Activated naive CD4-positive, alpha-beta T cell treated with anti-CD3 and anti-CD28 coated beads, Interleukin-2, amount 50 U/mL, for 16 hours (primary cell): ENCODE measurements around the gene B9D2.
"Not testable (repeated sequence)": the region's sequence is repeated elsewhere in the genome, so short reads cannot be mapped to it uniquely, and the experiment has no call there.

Experiments used
- DNase-seq: peaks from one replicate; pipeline ENCODE4 v3.0.0-alpha.2; 2020

The B9D2 gene

DNA sequence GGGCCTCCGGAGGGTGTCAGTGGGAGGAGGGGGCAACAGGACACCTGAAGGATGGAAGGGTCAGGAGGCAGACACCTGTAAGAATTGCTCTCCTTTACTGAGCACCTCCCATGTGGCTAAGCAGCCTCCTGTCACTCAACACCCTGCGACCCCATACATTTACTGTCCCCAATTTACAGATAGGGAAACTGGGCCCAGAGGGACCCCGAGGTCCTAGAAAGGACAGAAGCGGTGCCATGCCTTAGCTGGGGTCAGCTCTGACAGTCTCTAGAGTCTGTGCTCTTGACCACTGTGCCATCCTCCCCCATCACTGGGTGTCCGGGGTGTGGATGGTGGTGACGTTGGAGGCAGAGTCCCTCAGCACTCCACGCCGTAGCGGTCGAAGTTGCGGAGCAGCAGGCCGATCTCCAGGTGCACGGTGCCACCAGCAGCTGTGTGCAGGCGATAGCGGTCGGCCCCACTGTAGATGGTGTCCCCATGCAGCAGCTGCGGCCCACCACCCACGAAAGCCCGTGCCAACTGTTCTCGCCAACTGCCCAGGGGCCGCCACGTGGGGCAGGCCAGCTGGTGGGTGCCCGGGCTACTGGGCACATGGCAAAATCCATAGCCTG lies 9.5 kb downstream of the B9D2 start:
- no peak for DNase-seq

DNA sequence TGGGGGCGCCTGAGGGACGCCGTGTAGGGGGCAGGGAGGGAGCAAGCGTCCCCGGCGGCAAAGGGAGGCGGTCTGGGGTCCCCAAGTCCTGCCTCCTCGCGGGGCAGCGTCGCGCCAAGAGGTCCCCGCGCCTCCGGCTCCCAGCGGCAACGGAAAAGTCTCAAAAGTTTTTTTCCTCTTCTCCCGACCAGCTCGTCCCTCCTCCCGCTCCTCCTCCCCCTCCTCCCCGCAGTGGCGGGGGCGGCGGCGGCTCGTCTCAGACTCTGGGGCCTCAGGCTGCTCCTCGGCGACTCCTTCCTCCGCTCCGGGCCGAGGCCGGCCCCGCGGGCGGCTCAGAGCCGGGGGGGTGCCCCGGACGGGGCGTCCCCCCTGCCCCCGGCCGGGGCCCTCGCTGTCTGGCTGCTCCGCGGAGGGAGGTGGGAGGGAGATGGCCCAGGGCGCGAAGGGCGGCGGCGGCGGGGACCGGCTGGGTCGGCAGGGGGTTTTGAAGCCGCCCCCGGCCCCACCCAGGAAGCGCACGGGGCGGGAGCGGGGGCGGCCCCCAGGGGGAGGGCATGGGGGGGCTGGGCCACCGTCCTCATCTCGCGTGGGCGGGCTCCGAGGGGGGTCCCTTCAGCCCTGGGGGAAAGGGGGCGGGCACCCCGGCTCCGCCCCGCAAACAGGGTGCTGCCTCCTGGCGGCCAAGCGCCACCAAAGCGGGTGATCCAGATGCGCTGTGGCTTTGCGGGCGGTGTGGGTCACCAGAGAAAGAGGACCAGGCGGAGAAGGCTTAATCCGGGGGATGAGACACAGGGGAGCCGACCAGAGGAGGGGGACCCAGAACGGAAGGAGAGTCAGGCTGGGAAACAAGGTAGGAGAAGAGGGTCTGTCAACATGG lies 10.2 kb downstream of the B9D2 start, which contains the start of gene TGFB1:
Gene TGFB1, minus strand, starts transcription at position 457 of the 877 bp plus-strand sequence. CDS start 878 bp downstream, outside the sequence.
- peak; percentile 91 for DNase-seq

DNA sequence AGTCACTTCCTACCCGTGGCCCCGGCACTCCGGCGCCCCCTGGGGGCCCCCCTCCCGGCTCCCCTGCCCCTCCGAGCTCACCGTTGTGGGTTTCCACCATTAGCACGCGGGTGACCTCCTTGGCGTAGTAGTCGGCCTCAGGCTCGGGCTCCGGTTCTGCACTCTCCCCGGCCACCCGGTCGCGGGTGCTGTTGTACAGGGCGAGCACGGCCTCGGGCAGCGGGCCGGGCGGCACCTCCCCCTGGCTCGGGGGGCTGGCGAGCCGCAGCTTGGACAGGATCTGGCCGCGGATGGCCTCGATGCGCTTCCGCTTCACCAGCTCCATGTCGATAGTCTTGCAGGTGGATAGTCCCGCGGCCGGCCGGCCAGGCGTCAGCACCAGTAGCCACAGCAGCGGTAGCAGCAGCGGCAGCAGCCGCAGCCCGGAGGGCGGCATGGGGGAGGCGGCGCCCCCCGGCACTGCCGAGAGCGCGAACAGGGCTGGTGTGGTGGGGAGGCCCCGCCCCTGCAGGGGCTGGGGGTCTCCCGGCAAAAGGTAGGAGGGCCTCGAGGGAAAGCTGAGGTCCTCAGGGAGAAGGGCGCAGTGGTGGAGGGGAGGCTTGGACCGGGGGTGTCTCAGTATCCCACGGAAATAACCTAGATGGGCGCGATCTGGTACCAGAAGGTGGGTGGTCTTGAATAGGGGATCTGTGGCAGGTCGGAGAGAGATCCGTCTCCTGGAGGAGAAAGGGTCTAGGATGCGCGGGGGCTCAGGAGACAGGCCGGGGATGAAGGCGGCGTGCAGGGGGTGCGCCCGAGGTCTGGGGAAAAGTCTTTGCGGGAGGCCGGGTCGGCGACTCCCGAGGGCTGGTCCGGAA lies 11.1 kb downstream of the B9D2 start:
- DNase-seq = peak; percentile 82

DNA sequence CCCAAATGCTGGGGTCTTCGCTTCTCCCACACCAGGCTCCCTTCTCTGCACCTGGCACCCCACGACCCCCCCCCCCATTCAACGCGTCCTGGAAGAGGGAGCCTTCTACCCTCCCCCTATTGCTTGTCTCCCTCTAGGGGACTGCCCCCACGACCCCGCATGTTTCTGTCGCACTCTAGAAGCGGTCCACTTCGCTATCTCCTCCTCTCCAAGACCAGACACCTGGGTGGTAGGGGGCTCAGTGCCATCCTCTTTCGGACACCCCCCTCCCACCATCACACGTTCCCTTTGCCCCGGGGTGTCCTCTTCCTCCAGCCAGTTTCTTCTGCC lies 11.7 kb downstream of the B9D2 start:
- DNase-seq = no peak

DNA sequence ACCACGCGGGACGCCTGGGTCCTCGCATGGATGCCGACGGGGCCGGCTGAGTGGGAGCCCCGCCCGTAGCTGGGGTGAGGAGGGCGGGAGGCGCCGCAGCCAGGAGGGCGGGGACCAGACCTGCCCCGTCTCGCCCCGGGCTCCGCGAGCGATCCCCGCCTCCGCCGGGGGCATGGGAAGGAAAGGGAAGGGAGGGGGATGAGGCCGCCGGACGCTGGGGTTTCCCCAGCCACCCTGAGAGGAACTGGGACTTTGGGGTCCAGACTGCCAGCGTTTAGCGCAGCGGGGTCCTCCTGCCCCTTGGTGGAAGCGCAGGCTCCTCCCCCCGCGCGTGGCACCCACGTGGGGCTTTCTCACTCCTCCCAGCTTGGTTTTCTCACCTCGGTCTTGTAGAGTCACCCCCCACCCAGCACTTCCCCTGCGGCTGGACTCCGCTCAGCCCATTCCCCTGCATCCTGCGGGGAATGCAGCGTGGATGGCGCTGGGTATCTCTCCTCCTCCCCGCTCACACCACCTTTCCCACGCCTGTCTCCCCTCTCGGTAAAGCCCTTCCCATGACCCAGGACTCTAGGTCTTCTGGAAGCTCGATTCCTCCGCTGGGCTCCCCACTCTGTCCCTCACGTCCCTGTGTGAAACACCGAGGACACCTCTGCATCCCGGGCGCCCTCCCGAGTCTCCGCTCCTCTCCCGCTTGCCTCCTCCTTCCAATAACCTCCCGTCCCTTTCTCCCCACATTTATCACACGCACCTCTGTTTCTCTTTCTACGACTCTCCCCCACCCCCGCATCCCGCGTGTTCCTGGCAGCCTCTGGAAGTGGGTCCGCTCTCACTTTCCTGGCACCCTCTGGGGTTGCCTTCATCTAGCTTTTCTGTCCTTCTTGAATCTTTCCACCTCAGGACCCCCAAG lies 12.4 kb downstream of the B9D2 start:
- DNase-seq = peak; percentile 83

DNA sequence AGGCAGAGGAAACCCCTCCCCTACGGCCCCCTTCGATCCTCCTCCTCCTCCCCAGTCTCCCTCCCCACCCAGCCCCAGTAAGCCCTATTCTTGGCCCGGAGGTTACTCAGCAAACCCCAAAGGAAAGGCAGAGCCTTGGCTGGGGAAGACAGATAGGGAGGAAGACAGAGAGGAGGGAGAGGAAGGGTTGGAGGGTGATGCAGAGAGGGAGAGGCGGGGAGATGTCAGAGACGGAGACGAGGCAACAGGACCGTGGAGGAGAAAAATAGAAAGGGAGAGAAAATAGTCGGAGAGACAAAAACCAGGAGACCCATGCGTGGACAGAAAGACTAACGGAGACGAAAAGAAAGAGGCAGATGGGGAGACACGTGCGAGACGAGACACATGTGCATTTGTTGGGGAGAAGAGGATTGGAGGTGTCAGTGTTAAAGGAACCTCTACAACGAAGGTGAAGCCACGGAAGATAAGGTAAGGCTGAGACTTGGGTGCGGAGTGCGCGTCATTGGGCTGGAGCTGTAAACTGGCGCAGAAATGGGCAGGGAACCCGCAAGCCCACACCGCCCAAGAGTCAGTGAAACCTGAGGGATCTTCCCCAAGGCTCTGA lies 13.1 kb downstream of the B9D2 start:
- DNase-seq = no peak

DNA sequence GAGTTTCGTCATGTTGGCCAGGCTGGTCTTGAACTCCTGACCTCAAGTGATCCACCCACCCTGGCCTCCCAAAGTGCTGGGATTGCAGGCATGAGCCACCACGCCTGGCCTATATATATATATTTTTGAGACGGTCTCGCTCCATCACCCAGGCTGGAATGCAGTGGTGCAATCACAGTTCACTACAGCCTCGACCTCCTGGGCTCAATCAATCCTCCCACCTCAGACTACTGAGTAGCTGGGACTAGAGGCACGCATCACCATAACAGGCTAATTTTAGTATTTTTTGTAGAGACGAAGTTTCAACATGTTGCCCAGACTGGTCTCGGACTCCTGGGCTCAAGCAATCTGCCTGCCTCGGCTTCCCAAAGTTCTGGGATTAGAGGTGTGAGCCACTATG lies 17.0 kb downstream of the B9D2 start:
- not testable (repeated sequence) for DNase-seq

DNA sequence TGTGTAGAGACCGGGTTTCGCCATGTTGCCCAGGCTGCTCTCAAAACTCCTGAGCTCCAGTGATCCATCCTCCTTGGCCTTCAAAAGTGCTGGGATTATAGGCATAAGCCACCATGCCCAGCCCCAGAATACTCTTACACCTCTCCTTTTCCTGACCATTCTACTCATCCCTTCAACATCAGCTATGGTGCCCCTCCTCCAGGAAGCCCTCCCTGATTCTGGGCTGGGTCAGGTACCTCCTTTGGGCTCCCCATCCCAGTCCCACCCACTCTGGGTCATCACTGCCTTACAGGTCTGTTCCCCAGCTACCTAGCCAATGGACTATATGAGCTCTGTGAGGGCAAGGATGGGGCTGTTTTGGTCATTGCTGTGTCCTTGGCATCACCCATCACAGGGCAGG lies 19.8 kb downstream of the B9D2 start:
- no peak for DNase-seq

DNA sequence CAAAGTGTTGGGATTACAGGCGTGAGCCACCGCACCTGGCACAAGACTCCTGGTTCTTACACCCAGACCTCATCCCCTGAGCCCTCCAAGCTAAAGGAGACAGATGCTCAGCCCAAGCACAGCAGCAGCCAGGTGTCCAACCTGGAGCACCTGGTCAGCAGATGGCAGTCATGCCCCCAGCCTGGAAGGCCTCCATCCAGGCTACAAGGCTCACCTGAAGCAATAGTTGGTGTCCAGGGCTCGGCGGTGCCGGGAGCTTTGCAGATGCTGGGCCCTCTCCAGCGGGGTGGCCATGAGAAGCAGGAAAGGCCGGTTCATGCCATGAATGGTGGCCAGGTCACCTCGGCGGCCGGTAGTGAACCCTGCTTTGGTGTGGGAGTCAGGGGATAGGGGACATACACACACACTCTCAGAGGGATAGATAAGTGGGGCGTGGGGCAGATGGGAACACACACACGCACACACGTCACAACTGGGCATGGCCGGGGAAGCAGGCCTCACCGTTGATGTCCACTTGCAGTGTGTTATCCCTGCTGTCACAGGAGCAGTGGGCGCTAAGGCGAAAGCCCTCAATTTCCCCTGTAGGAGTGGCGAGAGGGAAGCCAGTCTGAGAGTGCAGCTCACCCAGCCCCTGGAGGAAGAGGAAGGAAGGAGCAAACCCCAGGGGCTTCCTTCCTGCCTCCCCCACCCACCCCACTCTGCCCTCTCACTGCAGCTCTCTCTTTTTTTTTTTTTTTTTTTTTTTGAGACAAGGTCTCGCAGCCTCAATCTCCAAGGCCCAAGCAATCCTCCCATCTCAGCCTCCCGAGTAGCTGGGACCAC lies 22.1 kb downstream of the B9D2 start:
- no peak for DNase-seq

DNA sequence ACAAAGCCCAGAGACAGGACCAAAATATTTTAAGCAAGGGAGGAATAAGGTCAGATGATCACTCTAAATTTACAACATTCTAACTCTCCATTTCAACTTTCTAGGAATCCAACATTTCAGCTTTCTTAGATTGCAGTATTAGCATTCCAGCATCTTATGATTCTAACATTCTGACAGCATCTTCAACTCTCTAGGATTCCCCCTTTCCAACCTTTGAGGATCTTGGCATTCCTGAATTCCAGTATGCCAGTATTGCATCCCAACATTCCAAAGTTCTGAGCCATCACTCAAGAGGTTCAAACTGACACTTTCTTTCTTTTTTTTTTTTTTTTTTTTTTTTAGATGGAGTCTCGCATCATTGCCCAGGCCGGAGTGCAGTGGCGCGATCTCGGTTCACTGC lies 24.0 kb downstream of the B9D2 start:
- DNase-seq = no peak

DNA sequence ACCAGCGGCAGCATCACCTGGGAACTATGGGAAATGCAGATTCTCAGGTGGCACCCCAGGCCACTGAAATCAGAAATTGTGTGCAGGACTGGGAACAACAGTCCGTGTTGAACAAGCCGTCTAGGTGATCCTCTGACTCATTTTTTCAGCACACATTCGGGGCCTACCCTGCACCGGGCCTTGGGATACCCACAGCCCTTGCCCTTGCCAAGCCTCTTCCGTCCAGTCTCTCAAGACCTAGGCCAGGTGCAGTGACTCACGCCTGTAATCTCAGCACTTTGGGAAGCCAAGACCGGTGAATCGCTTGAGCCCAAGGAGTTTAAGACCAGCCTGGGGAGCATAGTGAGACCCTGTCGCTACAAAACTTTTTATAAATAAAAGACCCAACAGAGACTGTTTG lies 28.5 kb downstream of the B9D2 start:
- DNase-seq = no peak

DNA sequence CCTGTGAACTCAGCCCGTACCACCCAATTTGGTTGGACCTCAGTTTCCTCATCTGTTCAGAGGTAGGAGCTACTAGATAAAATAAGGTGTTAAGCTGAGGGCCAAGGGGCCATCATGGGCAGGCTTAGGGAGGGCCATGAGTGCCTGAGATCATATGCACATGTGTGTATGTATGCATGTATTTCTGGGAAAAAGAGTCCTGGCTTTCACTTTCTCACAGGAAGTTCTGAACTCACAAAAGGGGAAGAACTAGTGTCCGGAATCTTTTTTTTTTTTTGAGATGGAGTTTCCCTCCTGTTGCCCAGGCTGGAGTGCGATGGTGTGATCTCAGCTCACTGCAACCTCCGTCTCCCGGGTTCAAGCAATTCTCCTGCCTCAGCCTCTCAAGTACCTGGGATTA lies 29.2 kb downstream of the B9D2 start:
- no peak for DNase-seq

DNA sequence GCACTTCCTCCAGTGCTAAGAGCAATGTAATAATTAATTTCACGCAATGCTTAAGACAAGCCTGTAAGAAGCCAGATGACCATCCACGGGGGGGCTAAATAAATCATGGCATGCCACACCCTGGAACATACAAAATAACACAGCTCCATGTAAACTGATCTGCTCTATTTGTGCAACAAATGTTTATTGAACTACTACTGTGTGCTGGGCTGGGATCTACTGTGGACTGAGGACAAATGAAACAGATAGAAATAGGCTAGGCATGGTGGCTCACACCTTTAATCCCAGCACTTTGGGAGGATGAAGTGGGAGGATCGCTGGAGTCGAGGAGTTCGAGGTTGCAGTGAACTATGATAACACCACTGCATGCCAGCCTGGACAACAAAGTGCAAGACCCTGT lies 31.5 kb downstream of the B9D2 start:
- DNase-seq = no peak

DNA sequence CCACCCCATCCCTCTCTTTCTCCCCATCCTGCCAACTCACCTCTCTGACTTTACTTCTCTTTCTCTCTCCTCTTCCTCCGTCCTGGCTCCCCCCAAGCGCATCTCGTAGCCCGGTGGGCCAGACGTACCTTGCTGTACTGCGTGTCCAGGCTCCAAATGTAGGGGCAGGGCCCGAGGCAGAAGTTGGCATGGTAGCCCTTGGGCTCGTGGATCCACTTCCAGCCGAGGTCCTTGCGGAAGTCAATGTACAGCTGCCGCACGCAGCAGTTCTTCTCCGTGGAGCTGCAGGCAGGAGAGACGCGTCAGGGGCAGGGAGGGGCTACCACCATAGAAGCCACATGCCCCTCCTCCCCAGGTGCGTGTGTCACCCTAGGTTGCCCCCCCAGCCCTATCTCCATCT lies 31.9 kb downstream of the B9D2 start:
- no peak for DNase-seq

DNA sequence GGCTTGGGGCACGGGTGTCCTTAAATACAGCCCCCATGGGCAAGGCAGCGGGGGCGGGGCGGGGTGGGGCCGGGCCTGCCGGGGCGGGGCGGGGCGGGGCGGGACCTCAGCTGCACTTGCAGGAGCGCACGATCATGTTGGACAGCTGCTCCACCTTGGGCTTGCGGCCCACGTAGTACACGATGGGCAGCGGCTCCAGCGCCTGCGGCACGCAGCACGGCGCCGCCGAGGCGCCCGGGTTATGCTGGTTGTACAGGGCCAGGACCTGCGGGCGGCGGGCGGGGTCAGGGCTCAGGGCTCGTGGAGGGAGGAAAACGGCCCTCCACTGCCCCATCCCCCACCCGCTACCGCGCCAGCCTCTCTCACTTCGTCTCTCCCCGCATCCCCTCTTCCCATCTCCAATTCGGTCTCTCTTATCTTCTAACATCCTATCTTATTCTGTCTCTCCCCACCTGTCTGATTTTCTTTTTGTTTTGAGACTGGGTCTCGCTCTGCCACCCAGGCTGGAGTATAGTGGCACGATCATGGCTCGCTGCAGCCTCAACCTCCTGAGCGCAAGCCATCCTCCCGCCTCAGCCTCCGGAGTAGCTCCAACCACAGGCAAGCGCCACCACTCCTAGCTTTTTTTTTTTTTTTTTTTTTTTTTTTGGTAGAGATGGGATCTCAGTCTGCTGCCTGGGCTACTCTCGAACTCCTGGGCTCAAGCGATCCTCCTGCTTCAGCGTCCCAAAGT lies 32.8 kb downstream of the B9D2 start:
- DNase-seq = no peak

DNA sequence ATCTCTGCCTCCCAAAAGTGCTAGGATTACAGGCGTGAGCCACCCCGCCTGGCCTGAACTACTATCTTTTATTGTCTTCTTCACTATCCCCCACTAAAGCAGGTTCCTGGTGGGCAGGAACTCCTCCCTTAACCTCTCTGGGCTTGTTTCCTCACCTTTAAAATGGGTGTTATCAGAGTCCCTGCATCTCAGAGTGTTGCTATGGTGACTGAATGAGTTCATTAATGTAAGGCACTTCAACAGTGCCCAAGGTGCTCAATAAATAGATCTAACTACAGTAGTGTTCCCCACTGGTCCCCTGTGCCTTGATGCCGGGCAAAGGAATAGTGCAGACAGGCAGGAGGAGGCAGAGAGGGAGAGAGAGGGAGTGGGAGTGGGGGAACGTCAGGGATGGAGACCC lies 33.5 kb downstream of the B9D2 start:
- DNase-seq = no peak

DNA sequence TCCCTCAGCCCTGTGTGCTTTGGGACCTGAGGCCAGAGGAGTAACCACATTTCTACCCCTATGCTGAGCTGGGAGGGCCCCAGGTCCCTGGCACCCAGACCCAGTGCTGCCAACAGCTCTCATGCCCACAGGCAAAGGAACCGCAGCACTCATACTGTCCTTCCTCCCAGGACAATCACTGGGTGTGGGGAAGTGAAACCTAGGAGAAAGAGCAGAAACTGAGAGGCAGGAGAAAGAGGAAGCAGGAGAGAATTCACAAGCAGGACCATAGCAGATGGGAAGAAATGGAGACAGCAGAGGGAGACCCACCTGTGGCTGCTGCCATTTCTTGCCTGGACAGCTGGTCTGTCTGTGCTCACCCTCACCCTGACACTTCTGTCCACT lies 35.1 kb downstream of the B9D2 start:
- DNase-seq = no peak

DNA sequence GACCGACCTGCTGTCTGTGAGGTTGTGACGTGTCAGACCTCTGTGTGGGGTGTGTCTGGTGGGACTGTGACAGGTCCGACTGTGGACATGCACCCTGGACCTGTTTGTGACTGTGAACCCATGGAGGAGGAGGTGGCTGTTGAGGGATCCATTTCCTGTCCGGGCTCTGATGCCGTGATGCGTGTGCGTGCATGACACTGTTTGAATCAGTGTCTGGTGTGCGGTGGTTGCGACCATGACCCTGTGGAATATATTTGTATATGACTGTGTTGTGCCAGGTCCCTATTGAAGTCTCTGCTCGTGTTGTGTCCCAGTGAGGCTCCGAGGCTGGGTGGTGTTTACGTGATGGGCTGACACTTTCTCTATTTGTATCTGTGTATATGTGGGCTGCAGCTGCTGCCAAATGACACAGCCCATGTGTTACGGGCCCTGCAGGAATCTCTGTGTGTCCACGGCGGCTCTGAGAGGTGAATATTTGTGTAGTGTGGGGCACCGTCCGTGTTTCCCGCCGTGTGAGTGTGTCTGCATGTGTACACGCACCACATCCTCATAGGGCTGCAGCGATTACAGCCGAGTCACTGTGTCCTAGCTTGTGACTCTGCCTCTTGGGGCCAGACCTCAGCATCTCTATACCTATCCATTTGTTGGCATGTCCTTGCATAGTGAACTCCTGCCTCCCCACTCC lies 35.6 kb downstream of the B9D2 start:
- DNase-seq = peak; percentile 60

DNA sequence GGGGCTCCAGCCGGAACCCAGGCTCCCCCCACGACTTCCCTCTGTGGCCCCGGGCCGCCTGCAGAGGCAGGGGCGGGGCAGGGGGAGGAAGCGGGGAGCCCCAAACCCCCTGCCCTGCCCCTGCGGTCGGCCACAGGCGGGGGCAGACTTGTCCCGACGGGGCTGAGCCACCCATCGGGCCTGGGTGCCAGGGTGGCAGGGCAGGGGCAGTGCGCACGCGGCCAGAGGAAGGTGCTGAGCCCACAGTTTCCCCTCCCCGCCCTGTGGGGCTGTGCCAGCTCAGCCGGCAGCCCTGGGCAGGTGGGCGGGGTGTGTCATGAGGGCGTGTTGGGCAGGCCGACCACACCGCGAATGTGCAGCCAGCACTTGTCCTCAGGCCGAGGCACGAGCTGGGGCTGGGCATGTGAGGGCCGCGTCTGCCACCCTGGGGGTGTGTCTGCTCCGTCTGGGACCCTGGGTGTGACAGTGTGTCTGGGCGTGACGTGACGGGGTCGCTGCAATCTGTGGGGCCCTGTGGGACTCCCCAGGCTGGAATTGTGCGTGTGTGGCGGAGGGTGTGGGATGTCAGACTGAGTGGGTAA lies 36.3 kb downstream of the B9D2 start:
- peak; percentile 76 for DNase-seq
